NCI-H2196 treated with DMSO at 0.1 percent for 48 hours (cell line): ENCODE results near the gene ATP5PD.
"Not testable (repeated sequence)": the region's sequence is repeated elsewhere in the genome, so short reads cannot be mapped to it uniquely, and the experiment has no call there.

ENCODE experiments used
- DNase-seq: peaks from one replicate; lab custom pipeline; 2025; ENCODE audit not compliant: unreplicated experiment; lab: John Stamatoyannopoulos, UW

The ATP5PD gene

GRCh38 chr17:75025398-75025734, 21.4 kb downstream of the ATP5PD start:
- not testable (repeated sequence) for DNase-seq

GRCh38 chr17:75024686-75025397, 21.9 kb downstream of the ATP5PD start:
- DNase-seq, result no peak

GRCh38 chr17:75020331-75021110, 26.2 kb downstream of the ATP5PD start:
- DNase-seq, result no peak

- DNase-seq, result no peak
Observed at GRCh38 chr17:75019710-75020109, 27.1 kb downstream of the ATP5PD start.

GRCh38 chr17:75019146-75019545, 27.6 kb downstream of the ATP5PD start:
- DNase-seq, result no peak

- no peak for DNase-seq
Observed at GRCh38 chr17:75013092-75013559, 33.6 kb downstream of the ATP5PD start.

GRCh38 chr17:75012346-75013091, 34.2 kb downstream of the ATP5PD start, which contains the start of gene MRPL58:
Gene MRPL58, plus strand, starts transcription at chr17:75012670. Its CDS starts 17 bp downstream, at chr17:75012687.
- DNase-seq, result peak; percentile 70

- DNase-seq, result no peak
Observed at GRCh38 chr17:75012096-75012345, 34.7 kb downstream of the ATP5PD start.

- peak; percentile 58 for DNase-seq
Observed at GRCh38 chr17:75011401-75012095, 35.2 kb downstream of the ATP5PD start.

GRCh38 chr17:75010683-75011400, 35.9 kb downstream of the ATP5PD start:
- DNase-seq, result peak; percentile 92

- no peak for DNase-seq
Observed at GRCh38 chr17:75009139-75009724, 37.5 kb downstream of the ATP5PD start.

- no peak for DNase-seq
Observed at GRCh38 chr17:75008373-75008772, 38.4 kb downstream of the ATP5PD start.

GRCh38 chr17:75006653-75007052, 40.1 kb downstream of the ATP5PD start:
- DNase-seq, result no peak

GRCh38 chr17:75006084-75006483, 40.7 kb downstream of the ATP5PD start:
- DNase-seq, result not testable (repeated sequence)

GRCh38 chr17:75005291-75005690, 41.5 kb downstream of the ATP5PD start:
- DNase-seq, result no peak

- no peak for DNase-seq
Observed at GRCh38 chr17:75004371-75004770, 42.4 kb downstream of the ATP5PD start.

- no peak for DNase-seq
Observed at GRCh38 chr17:75003957-75004355, 42.8 kb downstream of the ATP5PD start.

GRCh38 chr17:75003070-75003956, 43.5 kb downstream of the ATP5PD start:
- DNase-seq, result no peak
